ENCODE measurements around the gene HACL1. TPM values are rescaled to one million over a fixed set of nuclear protein-coding genes. Genes with fewer than 3 reads are reported as not detected.
A peak's percentile ranks its signal among the peaks of the same experiment; 100 is the strongest.

The HACL1 gene
- 13.8 TPM for total RNA-seq

DNA sequence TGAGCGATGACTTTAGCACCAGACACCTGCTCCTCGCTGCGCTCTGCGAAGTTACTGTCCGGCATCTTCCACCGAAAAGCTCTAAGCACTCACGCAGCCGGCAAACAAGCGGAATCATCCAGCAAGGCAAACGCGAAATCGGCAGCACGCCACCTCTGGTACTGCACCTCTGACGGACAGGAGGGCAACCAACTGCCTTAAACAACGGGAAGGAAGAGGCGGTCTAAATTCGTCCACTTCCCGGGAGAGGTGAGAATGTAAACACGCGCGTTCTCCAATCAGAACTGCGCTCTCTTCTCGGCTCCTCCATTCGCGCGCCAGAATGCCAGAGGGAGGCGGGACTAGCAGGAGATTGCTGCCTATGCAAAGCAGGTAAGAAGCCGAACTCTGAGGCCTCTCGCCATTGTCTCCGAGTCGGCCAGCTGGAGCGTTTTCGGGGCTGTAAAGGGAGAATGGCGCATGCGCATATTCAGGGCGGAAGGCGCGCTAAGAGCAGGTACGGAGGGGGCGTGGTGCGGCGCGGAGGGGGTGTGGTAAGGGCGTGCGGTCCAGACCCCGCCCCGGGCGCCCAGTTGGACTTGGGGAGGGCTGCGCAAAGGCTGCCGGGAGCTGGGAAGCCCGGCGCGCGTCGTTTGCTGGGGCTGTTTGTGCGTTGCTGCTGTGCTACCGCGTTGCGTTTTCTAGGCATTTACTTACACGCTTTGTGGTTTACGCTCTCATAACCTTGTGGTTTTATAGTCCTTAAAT lies at the start of gene HACL1, which contains the start of gene BTD:
HACL1 (minus strand) TSS at position 171 of the 747 bp plus-strand sequence; CDS start at position 65, 106 bp downstream.
BTD (plus strand) TSS at position 347 of the 747 bp plus-strand sequence. CDS start 33,695 bp downstream, outside the sequence.
- TF ChIP-seq, protein P1, sequence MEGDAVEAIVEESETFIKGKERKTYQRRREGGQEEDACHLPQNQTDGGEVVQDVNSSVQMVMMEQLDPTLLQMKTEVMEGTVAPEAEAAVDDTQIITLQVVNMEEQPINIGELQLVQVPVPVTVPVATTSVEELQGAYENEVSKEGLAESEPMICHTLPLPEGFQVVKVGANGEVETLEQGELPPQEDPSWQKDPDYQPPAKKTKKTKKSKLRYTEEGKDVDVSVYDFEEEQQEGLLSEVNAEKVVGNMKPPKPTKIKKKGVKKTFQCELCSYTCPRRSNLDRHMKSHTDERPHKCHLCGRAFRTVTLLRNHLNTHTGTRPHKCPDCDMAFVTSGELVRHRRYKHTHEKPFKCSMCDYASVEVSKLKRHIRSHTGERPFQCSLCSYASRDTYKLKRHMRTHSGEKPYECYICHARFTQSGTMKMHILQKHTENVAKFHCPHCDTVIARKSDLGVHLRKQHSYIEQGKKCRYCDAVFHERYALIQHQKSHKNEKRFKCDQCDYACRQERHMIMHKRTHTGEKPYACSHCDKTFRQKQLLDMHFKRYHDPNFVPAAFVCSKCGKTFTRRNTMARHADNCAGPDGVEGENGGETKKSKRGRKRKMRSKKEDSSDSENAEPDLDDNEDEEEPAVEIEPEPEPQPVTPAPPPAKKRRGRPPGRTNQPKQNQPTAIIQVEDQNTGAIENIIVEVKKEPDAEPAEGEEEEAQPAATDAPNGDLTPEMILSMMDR (IDR thresholded peaks at IDR 0.05) = no peak
- H3K27me3 ChIP-seq = no peaks in the 10 kb centered on the region
- H3K4me1 ChIP-seq = peaks cover 4 to 17% of the 10 kb centered on the region in 2 donors
- peak within 1 kb of the TSS; percentile 81 to 83 for H3K4me3 ChIP-seq
- peak within 1 kb of the TSS; percentile 84 to 86 for H3K27ac ChIP-seq
- H3K36me3 ChIP-seq = peaks cover 8% of the 10 kb centered on the region in 2 donors
- no peaks in the 10 kb centered on the region for H3K9me3 ChIP-seq
- intact Hi-C loops (cut with DNase I) = no loop called here
- peak; percentile 97 to 99 for DNase-seq (ENCODE audit: low spot score in 2 of 2)

DNA sequence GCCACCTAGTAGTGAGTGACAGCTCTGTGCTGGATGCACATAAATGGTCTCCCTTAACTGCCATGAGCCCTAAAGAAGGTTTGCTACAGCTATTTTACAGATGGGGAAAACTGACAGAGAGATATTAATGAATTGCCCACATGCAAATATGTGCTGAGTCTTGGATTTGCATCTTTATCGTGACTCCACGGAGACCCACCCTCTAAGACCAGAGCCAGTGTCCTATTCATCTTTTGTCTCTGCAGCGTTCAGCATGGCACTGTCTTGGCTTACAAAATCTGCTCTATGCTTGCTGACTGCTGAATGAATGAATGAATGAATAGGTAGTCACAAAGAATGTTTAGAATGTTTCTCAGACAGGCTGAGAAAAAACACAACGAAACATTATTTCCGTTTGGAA lies 48.5 kb upstream of the HACL1 start:
- Histone ChIP-seq H3K4me1 (peaks cover 10 to 18% of the 10 kb centered on the region in 2 donors), H3K9me3 (no peaks in the 10 kb centered on the region), H3K27ac (no peak overlapping the region), H3K36me3 (no peaks in the 10 kb centered on the region), H3K4me3 (no peak overlapping the region), H3K27me3 (no peaks in the 10 kb centered on the region)
- TF ChIP-seq, protein P1 (IDR thresholded peaks at IDR 0.05) = no peak
- intact Hi-C loops (cut with DNase I) = no loop called here
- no peak for DNase-seq (ENCODE audit: low spot score in 2 of 2)

DNA sequence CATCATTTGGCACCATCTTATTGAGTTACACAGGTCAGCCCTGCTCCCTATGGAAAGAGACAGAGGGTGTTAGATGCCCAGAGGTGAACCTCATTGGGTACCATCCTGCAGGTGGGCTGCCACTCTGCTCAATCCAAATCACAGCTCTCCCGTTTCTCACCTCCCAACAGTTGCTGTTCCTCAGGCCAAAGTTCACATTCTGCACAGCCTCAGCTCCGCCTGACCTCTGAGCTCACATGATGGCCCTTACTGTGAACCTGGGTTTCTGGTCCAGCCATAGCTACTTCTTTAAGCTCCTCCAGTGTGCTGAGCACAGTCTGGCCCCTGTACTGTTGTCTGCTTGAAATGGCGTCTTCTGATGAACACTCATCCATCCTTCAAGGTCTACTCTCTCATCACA lies 48.0 kb upstream of the HACL1 start:
- intact Hi-C loops (cut with DNase I) = no loop called here
- Histone ChIP-seq H3K9me3 (no peaks in the 10 kb centered on the region), H3K4me3 (no peak overlapping the region), H3K36me3 (no peaks in the 10 kb centered on the region), H3K27me3 (no peaks in the 10 kb centered on the region), H3K4me1 (peaks cover 10 to 18% of the 10 kb centered on the region in 2 donors), H3K27ac (no peak overlapping the region)
- DNase-seq (ENCODE audit: low spot score in 2 of 2) = no peak
- TF ChIP-seq, protein P1 (IDR thresholded peaks at IDR 0.05) = no peak

DNA sequence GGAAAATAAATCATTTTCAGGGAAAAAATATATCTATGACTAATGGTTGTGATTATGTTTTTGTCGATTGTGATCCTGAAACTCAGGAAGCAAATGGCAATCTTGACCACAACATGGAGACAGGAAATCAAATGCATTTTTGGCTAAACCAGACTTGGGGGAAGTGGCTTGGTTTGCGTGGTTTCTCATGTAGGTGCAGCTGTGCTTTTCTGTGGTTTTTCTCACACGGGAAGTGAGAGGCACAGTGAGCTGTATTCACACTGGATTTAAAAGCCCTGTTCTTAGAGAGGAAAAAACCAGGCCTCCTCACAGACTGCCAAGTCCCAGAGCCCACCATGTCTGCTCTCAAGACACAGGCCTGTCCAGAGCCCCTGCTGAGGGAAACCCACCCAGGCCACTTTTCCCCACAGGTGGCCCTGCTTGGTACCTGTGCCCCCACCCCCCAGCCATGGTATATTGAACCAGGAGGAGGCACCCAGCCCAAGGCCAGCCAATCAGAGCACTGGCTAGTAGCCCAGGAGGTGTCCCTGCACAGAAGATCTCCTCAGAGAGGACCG lies 46.3 kb upstream of the HACL1 start:
- Histone ChIP-seq H3K27me3 (no peaks in the 10 kb centered on the region), H3K4me3 (peak overlapping the region in 1 of 2 donors; percentile 20), H3K9me3 (no peaks in the 10 kb centered on the region), H3K27ac (peak overlapping the region; percentile 72 to 80), H3K36me3 (no peaks in the 10 kb centered on the region), H3K4me1 (peaks cover 10 to 18% of the 10 kb centered on the region in 2 donors)
- no peak for DNase-seq (ENCODE audit: low spot score in 2 of 2)
- TF ChIP-seq, protein P1 (IDR thresholded peaks at IDR 0.05) = no peak
- intact Hi-C loops (cut with DNase I) = no loop called here

DNA sequence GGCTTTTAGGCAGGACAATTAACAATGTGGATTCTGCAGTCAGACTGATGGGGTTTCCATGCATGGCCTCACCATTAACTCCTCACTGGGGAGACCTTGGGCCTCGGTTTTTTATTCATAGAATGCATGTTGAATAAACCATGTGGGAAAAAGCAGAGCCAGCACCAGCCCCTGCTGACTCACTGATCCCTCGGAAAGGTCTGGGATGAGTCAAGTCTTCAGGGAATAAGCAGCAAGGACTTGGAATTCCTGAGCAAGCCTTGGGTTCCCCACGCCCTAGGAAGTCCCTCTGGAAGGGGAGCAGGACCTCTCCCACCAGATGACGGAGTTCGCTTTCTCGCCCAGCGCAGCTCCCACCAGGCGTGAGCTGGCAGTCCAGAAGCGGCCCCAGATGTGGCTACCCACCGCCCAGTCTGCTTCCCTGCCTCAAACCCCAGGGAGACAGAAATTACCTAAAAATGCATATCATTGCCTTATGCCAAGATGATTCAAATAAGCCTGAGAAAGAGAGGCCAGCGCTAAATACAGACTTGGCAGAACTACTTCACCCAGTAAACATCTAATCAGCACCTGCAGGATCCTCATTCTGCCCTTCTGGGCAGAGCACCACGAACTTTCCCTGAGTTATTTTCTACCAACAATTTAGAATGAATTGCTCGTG lies 45.6 kb upstream of the HACL1 start:
- intact Hi-C loops (cut with DNase I) = no loop called here

More for the DNA sequence above, 45.6 kb upstream of the HACL1 start:
- Histone ChIP-seq H3K4me1 (peaks cover 10 to 18% of the 10 kb centered on the region in 2 donors), H3K4me3 (peak overlapping the region in 1 of 2 donors; percentile 20), H3K27ac (peak overlapping the region; percentile 72 to 80), H3K9me3 (no peaks in the 10 kb centered on the region), H3K27me3 (no peaks in the 10 kb centered on the region), H3K36me3 (no peaks in the 10 kb centered on the region)
- peak in 1 of 2 donors; percentile 86 for DNase-seq (ENCODE audit: low spot score in 2 of 2)
- TF ChIP-seq, protein P1 (IDR thresholded peaks at IDR 0.05) = no peak

Measured in ascending aorta (tissue), 2 donors.